Stimulated activated naive CD4-positive, alpha-beta T cell (primary cell): ENCODE data around the gene HES1.
"Not testable (repeated sequence)": the region's sequence is repeated elsewhere in the genome, so short reads cannot be mapped to it uniquely, and the experiment has no call there.

Experiments used
- DNase-seq, 6 experiments: peaks; one replicate each; lab custom pipeline; 2025; lab: John Stamatoyannopoulos, UW

The HES1 gene

DNA sequence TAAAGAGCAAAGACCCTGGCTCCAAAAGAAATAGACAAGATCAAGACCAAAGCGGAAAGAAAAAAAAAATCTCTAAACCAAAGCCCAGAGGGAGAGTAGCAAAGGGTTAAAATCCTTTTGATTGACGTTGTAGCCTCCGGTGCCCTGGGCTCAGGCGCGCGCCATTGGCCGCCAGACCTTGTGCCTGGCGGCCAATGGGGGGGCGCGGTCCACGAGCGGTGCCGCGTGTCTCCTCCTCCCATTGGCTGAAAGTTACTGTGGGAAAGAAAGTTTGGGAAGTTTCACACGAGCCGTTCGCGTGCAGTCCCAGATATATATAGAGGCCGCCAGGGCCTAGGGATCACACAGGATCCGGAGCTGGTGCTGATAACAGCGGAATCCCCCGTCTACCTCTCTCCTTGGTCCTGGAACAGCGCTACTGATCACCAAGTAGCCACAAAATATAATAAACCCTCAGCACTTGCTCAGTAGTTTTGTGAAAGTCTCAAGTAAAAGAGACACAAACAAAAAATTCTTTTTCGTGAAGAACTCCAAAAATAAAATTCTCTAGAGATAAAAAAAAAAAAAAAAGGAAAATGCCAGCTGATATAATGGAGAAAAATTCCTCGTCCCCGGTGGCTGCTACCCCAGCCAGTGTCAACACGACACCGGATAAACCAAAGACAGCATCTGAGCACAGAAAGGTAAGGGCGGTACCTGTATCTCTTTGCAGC lies at the start of gene HES1:
HES1 (plus strand) TSS at position 343 of the 713 bp plus-strand sequence; CDS start at position 576, 233 bp downstream.
- DNase-seq, result peak; percentile 6 to 33 (median 20)

DNA sequence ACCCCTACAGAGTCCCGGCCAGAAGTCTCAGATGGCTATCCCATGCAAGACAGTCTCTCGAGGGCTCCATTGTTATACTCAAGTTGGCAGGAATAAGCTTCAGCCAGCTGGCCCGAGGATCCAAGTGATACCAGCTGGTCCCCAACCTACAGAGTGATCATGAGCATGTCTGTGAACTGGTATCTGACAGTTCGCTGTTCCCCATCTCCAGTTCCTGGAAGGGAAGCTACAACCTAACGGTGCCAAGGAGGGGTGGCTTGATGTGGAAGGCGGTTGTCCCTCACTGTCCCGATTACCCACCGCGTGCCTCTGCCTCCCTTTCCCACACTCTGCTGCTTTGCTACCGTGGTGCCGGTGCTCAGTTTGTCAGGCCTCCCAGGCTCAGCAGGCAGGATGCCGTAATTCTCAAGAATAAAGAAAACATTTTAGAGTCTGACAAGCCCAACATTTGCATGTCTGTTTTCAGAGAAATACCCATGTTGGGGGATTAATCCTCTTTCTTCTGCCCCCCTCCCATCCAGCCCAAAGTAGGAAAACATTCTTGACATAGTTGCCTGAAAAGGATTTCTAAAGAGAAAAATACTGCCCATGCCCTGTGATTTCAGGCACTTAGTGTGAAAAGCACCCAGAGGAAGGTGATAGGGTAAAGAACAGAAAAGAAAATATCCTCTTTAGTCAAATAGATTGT lies 49.4 kb upstream of the HES1 start:
- DNase-seq, result no peak

DNA sequence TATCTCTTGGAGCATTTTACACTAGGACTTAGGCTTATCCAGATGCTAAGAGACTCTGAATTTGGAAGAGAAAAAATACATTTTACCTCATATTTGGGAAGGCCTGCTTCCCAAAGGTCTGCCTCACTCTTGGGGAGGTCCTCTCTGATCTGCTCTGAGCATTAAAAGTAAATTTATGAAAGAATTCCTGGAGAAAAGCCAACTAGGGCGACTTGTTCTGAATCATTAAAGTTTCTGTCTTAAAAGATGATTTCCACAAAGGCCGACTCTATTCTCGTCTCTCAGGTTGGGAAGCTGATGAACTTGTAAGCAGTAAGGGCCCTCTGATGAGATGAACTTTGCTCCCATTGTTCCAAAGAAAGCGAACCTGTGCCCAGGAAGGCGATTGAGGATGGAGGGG lies 48.7 kb upstream of the HES1 start:
- no peak for DNase-seq

- no peak for DNase-seq
Measured at GRCh38 chr3:194087995-194088855, 47.7 kb upstream of the HES1 start.

DNA sequence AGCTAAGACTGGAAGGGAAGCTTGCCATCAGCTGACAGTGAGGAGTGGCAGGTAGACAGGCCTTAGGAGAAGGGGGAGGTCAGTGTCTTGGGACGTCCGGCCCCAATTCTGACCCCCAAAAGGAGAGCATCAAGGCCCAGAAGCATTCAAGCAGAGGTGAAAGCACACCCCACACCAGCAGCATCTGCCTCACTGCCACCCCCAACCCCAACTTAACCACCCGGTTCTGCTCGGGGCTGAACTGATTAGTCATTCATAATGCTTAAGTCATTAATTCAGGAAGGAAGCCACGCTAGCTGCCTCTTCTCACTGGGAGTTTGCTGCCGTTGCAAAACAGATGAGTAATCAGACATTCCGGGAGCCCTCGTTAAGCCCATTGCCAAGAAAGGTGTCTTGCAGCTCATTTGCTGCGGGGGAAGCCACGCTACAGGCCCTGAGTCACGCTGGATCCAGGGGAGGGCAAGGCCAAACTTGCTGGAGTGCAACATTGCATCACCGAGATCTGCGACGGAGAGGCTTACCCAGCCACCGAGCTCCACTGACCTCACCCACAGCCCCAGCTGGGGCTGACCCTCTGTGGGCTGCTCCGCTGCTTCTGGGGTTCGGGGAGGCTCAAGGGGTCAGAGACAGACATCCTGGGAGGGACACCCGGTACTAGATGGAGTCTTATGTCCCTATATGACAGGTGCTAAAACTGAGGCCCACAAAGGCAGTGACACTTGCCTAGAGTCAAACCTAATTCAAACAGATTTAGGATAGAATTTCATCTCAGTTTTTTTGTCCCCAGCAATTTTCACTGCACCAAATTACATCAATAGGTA lies 46.4 kb upstream of the HES1 start:
- no peak for DNase-seq

DNA sequence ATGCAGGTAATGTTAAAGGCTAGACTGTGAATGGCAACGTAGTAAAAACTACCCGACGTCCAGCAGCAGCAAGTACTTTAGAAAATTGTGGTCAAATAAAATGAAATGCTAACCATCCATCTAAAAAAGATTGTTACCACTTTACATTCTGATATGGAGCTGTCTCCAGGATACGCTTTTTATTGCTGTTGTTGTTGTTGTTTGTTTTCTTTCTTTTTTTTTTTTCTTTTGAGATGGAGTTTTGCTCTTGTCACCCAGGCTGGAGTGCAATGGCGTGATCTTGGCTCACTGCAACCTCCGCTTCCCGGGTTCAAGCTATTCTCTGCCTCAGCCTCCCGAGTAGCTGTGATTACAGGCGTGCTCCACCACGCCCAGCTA lies 45.8 kb upstream of the HES1 start:
- DNase-seq, result not testable (repeated sequence)

GRCh38 chr3:194090716-194091115 lies 45.2 kb upstream of the HES1 start:
- DNase-seq, result no peak

DNA sequence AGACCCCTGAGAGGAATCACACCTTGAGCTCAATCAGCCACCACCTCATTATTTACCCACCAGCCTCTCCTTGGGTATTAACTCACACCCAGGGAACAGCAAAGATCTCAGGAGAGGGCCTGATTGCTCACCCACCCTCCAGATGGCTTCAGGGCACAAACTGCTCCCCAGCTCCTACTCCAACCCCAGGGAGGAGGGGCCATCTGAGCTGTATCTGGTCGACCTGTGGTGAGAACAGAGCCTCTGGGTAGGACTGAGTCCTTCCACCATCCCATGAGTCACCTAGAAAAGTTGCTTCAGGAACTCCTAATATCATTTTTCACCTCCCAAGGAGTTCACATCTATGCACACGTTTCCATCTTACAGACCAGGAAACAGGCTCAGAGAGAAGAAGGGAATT lies 44.8 kb upstream of the HES1 start:
- no peak for DNase-seq

DNA sequence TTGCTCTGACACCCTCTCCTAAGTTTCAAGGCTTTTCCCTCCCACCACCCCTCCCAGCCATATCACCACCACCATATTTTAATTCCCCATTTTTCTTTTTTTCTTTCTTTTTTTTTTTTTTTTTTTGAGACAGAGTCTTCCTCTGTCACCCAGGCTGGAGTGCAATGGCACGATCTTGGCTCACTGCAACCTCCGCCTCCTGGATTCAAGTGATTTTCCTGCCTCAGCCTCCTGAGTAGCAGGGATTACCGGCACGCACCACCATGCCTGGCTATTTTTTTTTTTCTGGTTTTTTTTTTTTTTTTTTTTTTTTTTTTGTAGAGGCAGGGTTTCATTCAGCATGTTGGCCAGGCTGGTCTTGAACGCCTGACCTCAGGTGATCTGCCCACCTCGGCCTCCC lies 44.1 kb upstream of the HES1 start:
- DNase-seq, result not testable (repeated sequence)

- no peak for DNase-seq
Measured at GRCh38 chr3:194092881-194093301, 43.1 kb upstream of the HES1 start.

DNA sequence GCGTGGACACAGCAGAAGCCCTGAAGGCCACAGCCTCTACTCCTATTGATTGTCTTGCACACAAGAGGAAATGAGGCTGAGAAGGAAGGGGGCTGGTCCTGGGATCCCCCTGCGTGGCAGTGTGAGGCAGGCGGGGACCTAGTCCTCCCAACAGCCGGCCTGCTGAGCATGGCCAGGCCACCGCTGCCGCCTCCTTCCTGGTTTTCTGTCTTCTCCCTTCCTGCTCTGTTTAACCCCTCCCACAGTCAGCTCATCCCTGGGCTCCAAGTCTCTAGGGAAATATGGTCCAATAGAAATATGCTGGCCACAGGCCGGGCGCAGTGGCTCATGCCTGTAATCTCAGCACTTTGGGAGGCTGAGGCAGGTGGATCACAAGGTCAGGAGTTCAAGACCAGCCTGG lies 42.1 kb upstream of the HES1 start:
- no peak for DNase-seq

DNA sequence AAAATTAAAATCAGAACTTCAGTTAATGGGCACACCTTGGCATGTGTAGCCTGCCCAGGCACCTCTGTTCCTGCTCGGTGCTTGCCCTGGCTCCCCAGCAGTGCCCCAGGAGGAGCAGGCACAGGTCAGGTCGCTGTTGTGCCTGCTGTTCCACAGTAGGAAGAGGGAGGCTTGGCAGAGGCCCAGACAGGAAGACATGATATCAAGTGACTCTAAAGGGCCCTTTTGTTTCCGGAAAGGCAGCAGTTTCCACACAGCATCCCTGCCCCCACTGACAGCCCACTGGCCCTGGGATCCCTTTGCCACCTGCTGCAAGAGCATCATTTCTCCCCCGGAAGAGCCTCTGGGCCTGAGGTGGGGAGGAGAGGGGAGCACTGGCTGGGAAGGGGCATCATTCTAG lies 40.5 kb upstream of the HES1 start:
- peak in 2 of 6 experiments; percentile 4 to 7 for DNase-seq

DNA sequence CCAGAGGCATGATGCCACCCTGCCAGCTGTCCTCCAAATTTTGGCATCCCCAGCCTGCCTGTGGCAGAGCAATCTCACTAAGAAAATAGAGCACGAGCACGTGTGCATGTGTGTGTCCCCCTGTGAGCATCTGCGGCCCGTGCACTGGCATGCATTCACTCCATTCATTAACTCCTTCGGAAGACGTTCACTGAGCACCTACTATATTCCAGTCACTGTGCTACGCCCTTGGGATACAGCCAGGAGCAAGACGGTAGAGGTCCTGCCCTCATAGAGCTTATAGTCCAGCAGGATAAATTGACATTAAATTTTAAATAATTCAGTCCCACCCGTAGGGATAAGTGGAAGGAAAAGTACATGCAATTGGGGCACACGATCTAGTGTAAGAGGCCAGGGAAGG lies 40.0 kb upstream of the HES1 start:
- DNase-seq, result no peak

- no peak for DNase-seq
Measured at GRCh38 chr3:194097141-194097882, 38.6 kb upstream of the HES1 start.

DNA sequence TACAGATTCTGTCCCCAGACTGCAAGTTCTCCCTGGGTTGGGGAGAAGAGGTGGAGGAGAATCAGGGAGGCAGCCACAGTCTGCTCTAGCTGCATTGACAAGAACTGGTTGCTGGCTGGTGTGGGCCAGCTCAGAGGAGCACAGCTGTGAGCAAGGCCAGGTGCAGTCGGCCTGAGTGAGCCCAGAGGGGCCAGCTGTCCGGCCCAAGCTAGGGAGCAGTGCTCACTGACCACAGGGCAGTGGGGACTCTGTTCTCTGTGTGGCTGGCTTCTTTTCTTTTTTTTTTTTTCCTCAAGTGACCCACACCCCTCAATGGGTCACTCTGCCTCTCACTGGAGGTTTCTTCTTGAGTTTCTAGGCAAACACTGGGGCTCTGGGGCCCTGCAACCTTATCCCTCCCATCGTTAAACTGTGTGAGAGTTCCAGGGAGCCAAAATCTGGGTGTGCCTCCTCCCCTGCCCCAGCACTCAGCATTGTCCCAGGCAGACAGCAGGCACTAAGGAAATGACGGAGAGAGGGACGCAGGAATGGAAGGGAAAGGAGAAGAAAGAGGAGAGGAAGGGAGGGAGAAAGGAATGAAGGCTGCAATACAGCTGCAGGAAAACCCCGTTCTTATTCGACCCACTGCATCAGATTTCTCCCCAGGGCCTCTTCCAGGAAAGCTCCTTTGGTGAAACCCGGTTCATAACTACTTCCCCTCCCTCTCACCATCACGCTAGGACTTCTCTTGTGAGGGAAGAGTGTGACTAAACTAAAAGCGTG lies 37.7 kb upstream of the HES1 start:
- no peak for DNase-seq

DNA sequence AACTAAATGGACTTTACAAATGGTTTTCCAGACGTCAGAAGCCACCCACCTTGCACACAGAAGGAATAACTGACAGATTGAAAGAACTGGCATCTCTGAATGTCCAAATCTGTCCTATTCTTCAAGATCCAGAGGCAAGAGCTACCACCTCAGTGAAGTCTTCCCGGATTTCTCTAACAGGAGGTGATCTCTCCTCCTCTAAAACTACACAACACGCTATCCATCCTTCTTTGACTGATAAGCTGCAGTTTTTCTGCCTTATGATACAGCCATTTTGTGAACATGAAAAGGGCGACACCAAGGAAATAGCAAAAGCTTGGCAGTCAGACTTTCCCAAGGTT lies 37.1 kb upstream of the HES1 start:
- DNase-seq, result no peak

DNA sequence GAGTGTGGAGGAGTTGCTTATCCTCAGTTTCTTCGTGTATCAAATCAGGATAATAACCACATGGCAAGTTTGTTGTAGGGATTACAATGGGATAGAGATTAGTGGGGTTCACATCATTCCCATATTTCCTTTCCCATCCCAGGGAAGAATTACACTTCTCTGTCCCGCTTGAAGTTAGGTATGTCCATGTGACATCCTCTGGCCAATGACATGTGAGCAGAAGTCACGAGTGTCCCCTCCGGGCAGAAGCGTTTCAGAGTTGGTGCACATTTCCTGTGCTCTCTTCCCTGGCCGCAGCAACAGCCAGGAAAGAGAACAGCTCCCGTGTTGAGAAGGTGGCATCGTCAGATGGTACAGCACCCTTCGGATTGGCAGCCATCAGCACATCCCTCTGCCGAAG lies 36.7 kb upstream of the HES1 start:
- no peak for DNase-seq

- no peak for DNase-seq
Measured at GRCh38 chr3:194100856-194101390, 35.0 kb upstream of the HES1 start.

DNA sequence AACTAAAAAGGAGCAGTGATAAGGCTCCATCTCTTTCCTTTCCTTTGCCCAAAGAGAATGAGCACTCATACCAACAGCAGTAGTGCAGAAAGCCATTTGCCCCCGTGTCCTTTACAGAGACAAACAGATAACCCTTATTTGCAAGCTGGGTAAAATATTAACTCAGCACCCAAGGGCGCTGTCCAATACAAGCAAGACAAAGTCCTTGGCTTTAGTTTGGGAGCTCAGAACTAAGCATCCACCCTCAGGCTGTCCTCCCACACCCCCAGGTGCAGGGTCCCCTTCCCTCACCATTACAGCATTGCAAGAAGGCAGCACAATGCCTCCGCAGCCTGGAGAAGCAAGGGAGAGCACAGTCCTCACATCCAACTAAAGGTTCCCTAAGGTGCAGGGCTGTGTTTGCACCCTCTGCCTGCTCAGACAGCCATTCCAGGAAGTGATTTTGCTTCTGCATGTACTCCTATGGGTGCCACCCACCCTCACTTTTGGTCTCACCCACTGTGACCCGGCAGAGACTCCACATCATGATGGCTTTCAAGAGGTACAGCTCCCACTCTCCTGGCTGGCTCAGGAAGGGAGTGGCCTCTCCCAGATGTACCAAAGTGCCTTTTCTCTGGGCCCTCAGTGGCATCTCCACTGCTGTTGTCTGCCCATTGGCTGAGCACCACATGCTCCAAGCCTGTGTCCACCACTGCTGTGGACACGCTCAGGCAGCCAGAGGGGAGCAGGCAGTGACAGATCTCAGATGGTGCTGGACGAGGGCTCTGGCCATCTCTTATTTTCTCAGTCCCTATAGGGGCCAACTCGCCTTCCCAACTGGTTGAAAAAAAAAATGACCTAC lies 34.1 kb upstream of the HES1 start:
- DNase-seq, result no peak
